Vagina (tissue), 2 donors: ENCODE measurements around the gene IL1RAPL2.

Experiments
- POLR2A ChIP-seq, 2 donors: fragments of 450-650 bp; IDR thresholded peaks; one replicate each; pipeline ENCODE4 v1.6.1; 2017; ENCODE audit warnings: antibody characterized with exemption in 2 of 2, mild to moderate bottlenecking in 2 of 2, moderate library complexity in 2 of 2
- POLR2AphosphoS5 ChIP-seq, 2 donors: sonication (generic); formaldehyde crosslinking; IDR thresholded peaks; one replicate each; pipeline ENCODE4 v1.9.0; 2017; ENCODE audit warnings: antibody characterized with exemption in 2 of 2, mild to moderate bottlenecking in 2 of 2, low read depth in 1 of 2; ENCODE audit not compliant: insufficient read depth in 1 of 2
- TF ChIP-seq, protein P1 (sequence below), 3 experiments: fragments of 450-650 bp in 2 of 3; fragments of 200-600 bp in 1 of 3; sonication (generic) in 1 of 3; IDR thresholded peaks; one replicate each; pipeline ENCODE4 v1.5.1; 2017 to 2019; ENCODE audit warnings: antibody characterized with exemption in 3 of 3, mild to moderate bottlenecking in 2 of 3, moderate library complexity in 2 of 3

DNA sequence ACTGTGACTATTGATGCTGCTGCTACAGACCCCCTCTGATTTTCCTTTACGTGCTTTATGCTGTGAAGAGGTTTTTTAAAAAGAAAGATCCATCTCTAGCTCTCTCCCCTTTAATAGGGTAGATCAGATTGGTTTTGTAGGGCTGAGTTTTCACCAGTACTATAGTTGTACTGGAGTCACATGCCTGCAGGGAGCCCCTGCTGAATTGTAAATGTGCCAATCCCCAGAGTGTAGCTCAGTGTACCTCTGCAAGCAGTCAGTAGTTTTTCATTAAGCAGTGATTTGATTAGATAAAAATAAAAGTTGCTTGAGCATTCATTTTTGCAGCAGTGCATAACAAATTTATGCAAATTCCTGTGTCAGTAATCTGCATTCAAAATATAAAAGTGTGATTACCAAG is 179.2 kb downstream of the IL1RAPL2 start:
- TF ChIP-seq POLR2A (IDR thresholded peaks at IDR 0.05) = no peak
- TF ChIP-seq, protein P1, sequence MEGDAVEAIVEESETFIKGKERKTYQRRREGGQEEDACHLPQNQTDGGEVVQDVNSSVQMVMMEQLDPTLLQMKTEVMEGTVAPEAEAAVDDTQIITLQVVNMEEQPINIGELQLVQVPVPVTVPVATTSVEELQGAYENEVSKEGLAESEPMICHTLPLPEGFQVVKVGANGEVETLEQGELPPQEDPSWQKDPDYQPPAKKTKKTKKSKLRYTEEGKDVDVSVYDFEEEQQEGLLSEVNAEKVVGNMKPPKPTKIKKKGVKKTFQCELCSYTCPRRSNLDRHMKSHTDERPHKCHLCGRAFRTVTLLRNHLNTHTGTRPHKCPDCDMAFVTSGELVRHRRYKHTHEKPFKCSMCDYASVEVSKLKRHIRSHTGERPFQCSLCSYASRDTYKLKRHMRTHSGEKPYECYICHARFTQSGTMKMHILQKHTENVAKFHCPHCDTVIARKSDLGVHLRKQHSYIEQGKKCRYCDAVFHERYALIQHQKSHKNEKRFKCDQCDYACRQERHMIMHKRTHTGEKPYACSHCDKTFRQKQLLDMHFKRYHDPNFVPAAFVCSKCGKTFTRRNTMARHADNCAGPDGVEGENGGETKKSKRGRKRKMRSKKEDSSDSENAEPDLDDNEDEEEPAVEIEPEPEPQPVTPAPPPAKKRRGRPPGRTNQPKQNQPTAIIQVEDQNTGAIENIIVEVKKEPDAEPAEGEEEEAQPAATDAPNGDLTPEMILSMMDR (IDR thresholded peaks at IDR 0.05) = no peak
- TF ChIP-seq POLR2AphosphoS5 (IDR thresholded peaks at IDR 0.05; ENCODE audit: insufficient read depth in 1 of 2, low read depth in 1 of 2) = no peak
